ENCODE data around the gene SSR4. TPM values are rescaled to one million over a fixed set of nuclear protein-coding genes. Genes with fewer than 3 reads are reported as not detected.

SSR4 gene
- total RNA-seq, 4 donors from 2014 or later = 100 to 115 (median 109) TPM

DNA sequence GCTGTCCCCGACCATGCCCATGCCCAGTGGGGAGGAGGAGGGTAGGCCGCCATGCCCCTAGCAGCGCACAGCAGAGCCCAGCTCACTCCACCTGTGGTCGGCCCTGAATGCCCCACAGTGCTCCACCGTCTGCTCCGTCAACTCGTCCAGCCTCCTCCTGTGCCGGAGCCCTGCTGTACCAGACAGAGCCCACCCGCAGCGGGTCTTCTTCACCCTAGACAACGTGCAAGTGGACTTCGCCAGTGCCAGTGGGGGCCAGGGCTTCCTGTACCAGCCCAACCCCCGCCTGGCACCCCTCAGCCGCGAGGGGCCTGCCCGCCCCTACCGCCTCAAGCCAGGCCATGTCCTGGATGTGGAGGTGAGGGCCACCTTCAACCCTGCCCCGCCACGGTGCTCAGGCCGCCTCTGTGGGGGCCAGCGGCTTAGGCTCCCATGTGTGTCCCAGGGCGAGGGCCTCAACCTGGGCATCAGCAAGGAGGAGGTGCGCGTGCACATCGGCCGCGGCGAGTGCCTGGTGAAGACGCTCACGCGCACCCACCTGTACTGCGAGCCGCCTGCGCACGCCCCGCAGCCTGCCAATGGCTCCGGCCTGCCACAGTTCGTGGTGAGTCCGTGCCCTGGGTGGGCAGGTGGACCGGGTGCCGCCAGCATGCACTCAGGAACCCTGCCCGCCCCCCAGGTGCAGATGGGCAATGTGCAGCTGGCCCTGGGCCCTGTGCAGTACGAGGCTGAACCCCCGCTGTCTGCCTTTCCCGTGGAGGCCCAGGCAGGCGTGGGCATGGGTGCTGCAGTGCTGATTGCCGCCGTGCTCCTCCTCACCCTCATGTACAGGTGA lies 20.5 kb upstream of the SSR4 start:
- Histone ChIP-seq H3K4me1 (no peaks in the 10 kb centered on the region), H3K9me3 (no peaks in the 10 kb centered on the region), H3K27me3 (no peaks in the 10 kb centered on the region), H3K36me3 (peaks cover 0 to 74% (median 33%) of the 10 kb centered on the region in 4 donors), H3K27ac (replicated peaks in 1 of 4) (no peak overlapping the region), H3K4me3 (no peak overlapping the region)
- no peak for DNase-seq (ENCODE audit: extremely low spot score)
- no peak for TF ChIP-seq POLR2AphosphoS5 (IDR thresholded peaks at IDR 0.05)
- TF ChIP-seq EP300 (IDR thresholded peaks at IDR 0.05) = no peak
- TF ChIP-seq, protein P1, sequence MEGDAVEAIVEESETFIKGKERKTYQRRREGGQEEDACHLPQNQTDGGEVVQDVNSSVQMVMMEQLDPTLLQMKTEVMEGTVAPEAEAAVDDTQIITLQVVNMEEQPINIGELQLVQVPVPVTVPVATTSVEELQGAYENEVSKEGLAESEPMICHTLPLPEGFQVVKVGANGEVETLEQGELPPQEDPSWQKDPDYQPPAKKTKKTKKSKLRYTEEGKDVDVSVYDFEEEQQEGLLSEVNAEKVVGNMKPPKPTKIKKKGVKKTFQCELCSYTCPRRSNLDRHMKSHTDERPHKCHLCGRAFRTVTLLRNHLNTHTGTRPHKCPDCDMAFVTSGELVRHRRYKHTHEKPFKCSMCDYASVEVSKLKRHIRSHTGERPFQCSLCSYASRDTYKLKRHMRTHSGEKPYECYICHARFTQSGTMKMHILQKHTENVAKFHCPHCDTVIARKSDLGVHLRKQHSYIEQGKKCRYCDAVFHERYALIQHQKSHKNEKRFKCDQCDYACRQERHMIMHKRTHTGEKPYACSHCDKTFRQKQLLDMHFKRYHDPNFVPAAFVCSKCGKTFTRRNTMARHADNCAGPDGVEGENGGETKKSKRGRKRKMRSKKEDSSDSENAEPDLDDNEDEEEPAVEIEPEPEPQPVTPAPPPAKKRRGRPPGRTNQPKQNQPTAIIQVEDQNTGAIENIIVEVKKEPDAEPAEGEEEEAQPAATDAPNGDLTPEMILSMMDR (IDR thresholded peaks at IDR 0.05) = no peak
- no peak for TF ChIP-seq POLR2A (IDR thresholded peaks at IDR 0.05; ENCODE audit: low read depth)
- intact Hi-C loops (cut with DNase I) = no loop called here
- WGBS = 92% methylated on average over 37 of the region's 48 CpGs

DNA sequence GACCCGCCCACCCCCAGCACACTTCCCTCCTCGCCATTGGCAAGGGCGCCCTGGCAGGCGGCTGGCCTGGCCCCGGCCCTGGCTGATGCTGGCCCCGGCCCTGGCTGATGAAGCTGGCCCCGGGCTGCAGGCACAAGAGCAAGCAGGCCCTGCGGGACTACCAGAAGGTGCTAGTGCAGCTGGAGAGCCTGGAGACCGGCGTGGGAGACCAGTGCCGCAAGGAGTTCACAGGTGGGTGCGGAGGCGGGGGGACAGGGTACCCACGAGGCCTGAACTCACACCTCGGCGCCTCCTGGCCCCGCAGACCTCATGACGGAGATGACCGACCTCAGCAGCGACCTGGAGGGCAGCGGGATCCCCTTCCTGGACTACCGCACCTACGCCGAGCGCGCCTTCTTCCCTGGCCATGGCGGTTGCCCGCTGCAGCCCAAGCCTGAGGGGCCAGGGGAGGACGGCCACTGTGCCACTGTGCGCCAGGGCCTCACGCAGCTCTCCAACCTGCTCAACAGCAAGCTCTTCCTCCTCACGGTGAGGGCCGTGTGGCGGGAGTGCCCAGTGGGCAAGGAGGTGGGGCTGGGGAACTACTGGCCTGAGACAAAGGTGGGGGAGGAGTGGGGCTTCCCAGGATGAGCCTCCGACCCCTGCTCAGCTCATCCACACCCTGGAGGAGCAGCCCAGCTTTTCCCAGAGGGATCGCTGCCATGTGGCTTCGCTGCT lies 19.7 kb upstream of the SSR4 start:
- intact Hi-C loops (cut with DNase I) = no loop called here
- no peak for TF ChIP-seq POLR2A (IDR thresholded peaks at IDR 0.05; ENCODE audit: low read depth)
- TF ChIP-seq EP300 (IDR thresholded peaks at IDR 0.05) = no peak
- H3K4me3 ChIP-seq = no peak overlapping the region
- 93% methylated on average over 22 of the region's 37 CpGs for WGBS
- peaks cover 0 to 72% (median 31%) of the 10 kb centered on the region in 4 donors for H3K36me3 ChIP-seq
- peaks cover 0 to under 1% (median 0%) of the 10 kb centered on the region in 4 donors for H3K4me1 ChIP-seq
- no peak overlapping the region for H3K27ac ChIP-seq (replicated peaks in 1 of 4)
- H3K27me3 ChIP-seq = no peaks in the 10 kb centered on the region
- DNase-seq (ENCODE audit: extremely low spot score) = no peak
- no peaks in the 10 kb centered on the region for H3K9me3 ChIP-seq

DNA sequence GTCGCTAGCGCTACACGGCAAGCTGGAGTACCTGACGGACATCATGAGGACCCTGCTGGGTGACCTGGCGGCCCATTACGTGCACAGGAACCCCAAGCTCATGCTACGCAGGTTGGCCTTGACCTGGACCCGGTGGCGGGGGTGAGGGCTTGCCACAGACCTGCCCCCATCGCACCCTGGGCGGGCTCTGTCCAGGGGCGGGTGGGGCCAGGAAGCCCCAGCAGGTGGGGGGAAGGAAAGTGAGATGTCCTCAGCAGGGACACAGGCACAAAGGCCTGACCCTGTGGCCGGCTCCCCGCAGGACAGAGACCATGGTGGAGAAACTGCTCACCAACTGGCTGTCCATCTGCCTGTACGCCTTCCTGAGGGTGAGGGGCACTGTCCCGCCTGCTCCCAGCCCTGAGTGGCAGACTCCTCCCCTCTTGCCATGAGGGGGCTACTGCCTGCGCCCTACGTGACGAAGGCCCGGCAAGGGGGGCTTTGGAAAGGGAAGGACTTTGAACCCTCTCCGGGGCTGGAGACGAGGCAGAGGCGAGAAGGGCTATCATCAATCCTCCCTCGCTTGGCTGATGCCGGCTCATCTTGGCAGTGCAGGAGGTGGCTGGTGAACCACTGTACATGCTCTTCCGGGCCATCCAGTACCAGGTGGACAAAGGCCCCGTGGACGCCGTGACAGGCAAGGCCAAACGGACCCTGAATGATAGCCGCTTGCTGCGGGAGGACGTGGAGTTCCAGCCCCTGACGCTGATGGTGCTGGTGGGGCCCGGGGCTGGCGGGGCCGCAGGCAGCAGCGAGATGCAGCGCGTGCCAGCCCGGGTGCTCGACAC lies 19.0 kb upstream of the SSR4 start:
- no peak for DNase-seq (ENCODE audit: extremely low spot score)
- TF ChIP-seq, protein P1 (IDR thresholded peaks at IDR 0.05) = no peak
- no peak for TF ChIP-seq POLR2AphosphoS5 (IDR thresholded peaks at IDR 0.05)
- 91% methylated on average over 17 of the region's 42 CpGs for WGBS
- Histone ChIP-seq H3K4me3 (no peak overlapping the region), H3K27me3 (no peaks in the 10 kb centered on the region), H3K4me1 (peaks cover 1 to 8% (median 5%) of the 10 kb centered on the region in 4 donors), H3K9me3 (no peaks in the 10 kb centered on the region), H3K36me3 (peaks cover 0 to 67% (median 27%) of the 10 kb centered on the region in 4 donors), H3K27ac (replicated peaks in 1 of 4) (no peak overlapping the region)
- intact Hi-C loops (cut with DNase I) = no loop called here

DNA sequence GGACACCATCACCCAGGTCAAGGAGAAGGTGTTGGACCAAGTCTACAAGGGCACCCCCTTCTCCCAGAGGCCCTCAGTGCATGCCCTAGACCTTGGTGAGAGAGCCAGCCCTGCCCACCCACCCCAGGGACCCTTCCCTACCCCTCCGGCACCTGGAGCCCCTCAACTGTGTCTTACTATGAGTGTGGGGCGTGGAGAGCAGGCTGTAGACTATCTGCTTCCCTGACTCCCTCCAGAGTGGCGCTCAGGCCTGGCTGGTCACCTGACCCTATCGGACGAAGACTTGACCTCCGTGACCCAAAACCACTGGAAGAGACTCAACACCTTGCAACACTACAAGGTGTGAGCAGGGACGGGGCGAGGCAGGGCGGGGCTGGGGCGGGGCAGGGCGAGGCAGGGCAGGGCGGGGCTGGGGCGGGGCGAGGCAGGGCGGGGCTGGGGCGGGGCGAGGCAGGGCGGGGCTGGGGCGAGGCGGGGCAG lies 18.3 kb upstream of the SSR4 start:
- H3K4me3 ChIP-seq = no peak overlapping the region
- no peak for DNase-seq (ENCODE audit: extremely low spot score)
- H3K9me3 ChIP-seq = no peaks in the 10 kb centered on the region
- H3K36me3 ChIP-seq = peaks cover 0 to 60% (median 24%) of the 10 kb centered on the region in 4 donors
- peaks cover 4 to 14% (median 12%) of the 10 kb centered on the region in 4 donors for H3K4me1 ChIP-seq
- WGBS = 93% methylated on average over 3 of the region's 20 CpGs
- H3K27ac ChIP-seq (replicated peaks in 1 of 4) = no peak overlapping the region
- no peaks in the 10 kb centered on the region for H3K27me3 ChIP-seq
- no peak for TF ChIP-seq EP300 (IDR thresholded peaks at IDR 0.05)
- TF ChIP-seq POLR2AphosphoS5 (IDR thresholded peaks at IDR 0.05) = no peak
- TF ChIP-seq, protein P1 (IDR thresholded peaks at IDR 0.05) = no peak
- no peak for TF ChIP-seq POLR2A (IDR thresholded peaks at IDR 0.05; ENCODE audit: low read depth)
- intact Hi-C loops (cut with DNase I) = no loop called here
